Endothelial cell of umbilical vein (primary cell): Measurements from ENCODE around the gene BLNK. TPM values are rescaled to one million over a fixed set of nuclear protein-coding genes. Genes with fewer than 3 reads are reported as not detected.

Source experiments
- BruUV-seq: library from RNA; stranded (reverse); fragments of 400-500 nt; replicated peaks from 2 replicates; lab custom pipeline; 2021; lab: Mats Ljungman, UMichigan
- CTCF ChIA-PET: fragments of 300-600, 350-600 bp; sonication (Branson Sonifier 250); formaldehyde crosslinking; loops from one replicate; lab custom pipeline; 2021; ENCODE audit warnings: antibody characterized with exemption, inconsistent platforms; lab: Charles Lee
- POLR2A ChIA-PET: fragments of 300-600, 350-600 bp; sonication (Branson Sonifier 250); formaldehyde crosslinking; loops from one replicate; lab custom pipeline; 2021; ENCODE audit warnings: antibody characterized with exemption, inconsistent platforms; lab: Charles Lee
- DNase-seq: peaks from one replicate; pipeline ENCODE4 v3.0.0-alpha.2; 2011; ENCODE audit warnings: low read depth, low spot score
- FAIRE-seq: peaks from 2 replicates; lab custom pipeline; 2011; peaks lifted over from hg19 to GRCh38; lab: Jason Lieb, UNC
- H2AFZ ChIP-seq: 2 replicates; pipeline ENCODE4 v1.6.0; 2012; ENCODE audit warnings: low read depth, low read length, control low read depth, inconsistent platforms
- H3K27ac ChIP-seq: 2 replicates; pipeline ENCODE4 v1.5.1; 2011; ENCODE audit warnings: low read depth, mild to moderate bottlenecking, control low read depth, low read length, moderate library complexity; ENCODE audit not compliant: insufficient read depth
- H3K27me3 ChIP-seq, 2 experiments: 2 replicates each; pipeline versions ENCODE4 v1.6.0 to v1.6.1; 2011; ENCODE audit warnings: low read length in 2 of 2, mixed read lengths in 1 of 2; ENCODE audit not compliant: control insufficient read depth in 2 of 2, insufficient read depth in 2 of 2
- H3K36me3 ChIP-seq, 2 experiments: 2 replicates in 1 of 2; 3 replicates in 1 of 2; pipeline ENCODE4 v1.5.1; 2011; ENCODE audit warnings: low read length in 2 of 2, mild to moderate bottlenecking in 1 of 2, moderate library complexity in 1 of 2; ENCODE audit not compliant: control insufficient read depth in 2 of 2, insufficient read depth in 2 of 2; ENCODE audit errors: extremely low read depth in 1 of 2
- H3K4me1 ChIP-seq: 3 replicates; pipeline ENCODE4 v1.5.1; 2011; ENCODE audit warnings: mild to moderate bottlenecking, low read length; ENCODE audit not compliant: control insufficient read depth, insufficient read depth; ENCODE audit errors: extremely low read depth
- H3K4me2 ChIP-seq: 2 replicates; pipeline ENCODE4 v1.6.1; 2011; ENCODE audit warnings: low read length, control low read depth, mixed read lengths; ENCODE audit not compliant: insufficient read depth
- H3K4me3 ChIP-seq, 3 experiments: fragments of 200-600 bp in 1 of 3; sonication (generic), shearing (Covaris generic) in 1 of 3; replicated peaks in 1 of 3; 2 replicates each; pipeline ENCODE4 v1.5.1; 2011 to 2016; ENCODE audit warnings: control low read depth in 3 of 3, low read length in 3 of 3, mild to moderate bottlenecking in 2 of 3, inconsistent platforms in 1 of 3, low read depth in 1 of 3, moderate library complexity in 1 of 3; ENCODE audit not compliant: insufficient read depth in 1 of 3
- H3K79me2 ChIP-seq: 2 replicates; pipeline ENCODE4 v1.6.0; 2012; ENCODE audit warnings: low read length, inconsistent platforms; ENCODE audit not compliant: control insufficient read depth, insufficient read depth
- H3K9ac ChIP-seq: replicated peaks from 2 replicates; pipeline ENCODE3; 2011; ENCODE audit warnings: low read length, control low read depth; ENCODE audit not compliant: insufficient read depth; ENCODE audit errors: extremely low read depth
- H3K9me1 ChIP-seq: replicated peaks from 3 replicates; pipeline ENCODE4 v1.6.0; 2011; ENCODE audit warnings: mild to moderate bottlenecking, low read length; ENCODE audit not compliant: control insufficient read depth, insufficient read depth; ENCODE audit errors: extremely low read depth
- H3K9me3 ChIP-seq: replicated peaks from 2 replicates; pipeline ENCODE4 v1.5.1; 2012; ENCODE audit warnings: low read length, inconsistent platforms; ENCODE audit not compliant: control insufficient read depth, insufficient read depth
- H4K20me1 ChIP-seq: replicated peaks from 2 replicates; pipeline ENCODE3; 2011; ENCODE audit warnings: mild to moderate bottlenecking, low read length; ENCODE audit not compliant: control insufficient read depth, insufficient read depth; ENCODE audit errors: extremely low read depth
- EZH2 ChIP-seq: IDR thresholded peaks from 2 replicates; pipeline ENCODE4 v1.6.1; 2012; ENCODE audit warnings: borderline replicate concordance, low read depth, mild to moderate bottlenecking, moderate library complexity, low read length, inconsistent platforms; ENCODE audit not compliant: severe bottlenecking
- FOS ChIP-seq: IDR thresholded peaks from 2 replicates; pipeline ENCODE4 v1.6.1; 2011; ENCODE audit warnings: mild to moderate bottlenecking, low read length, moderate library complexity, borderline replicate concordance; ENCODE audit not compliant: insufficient read depth
- GATA2 ChIP-seq: IDR thresholded peaks from 2 replicates; pipeline ENCODE4 v1.7.0; 2011; ENCODE audit warnings: low read depth, mild to moderate bottlenecking, moderate library complexity, mixed read lengths, low read length; ENCODE audit not compliant: insufficient read length, insufficient read depth
- JUN ChIP-seq: IDR thresholded peaks from 2 replicates; pipeline ENCODE4 v1.6.1; 2011; ENCODE audit warnings: borderline replicate concordance, low read depth; ENCODE audit not compliant: insufficient read length, insufficient read depth
- MYC ChIP-seq: IDR thresholded peaks from one replicate; pipeline ENCODE4 v1.6.1; 2011; ENCODE audit warnings: mild to moderate bottlenecking, low read depth, low read length
- POLR2A ChIP-seq: IDR thresholded peaks from 2 replicates; pipeline ENCODE4 v1.6.1; 2012; ENCODE audit warnings: low read depth, mild to moderate bottlenecking, control low read depth, low read length
- POLR2AphosphoS5 ChIP-seq: IDR thresholded peaks from 2 replicates; pipeline ENCODE4 v1.6.1; 2012; ENCODE audit warnings: low read depth, mild to moderate bottlenecking, control low read depth, low read length, moderate library complexity; ENCODE audit not compliant: insufficient read depth
- dilution Hi-C: fragments of 300-500 bp; cut with MboI; formaldehyde crosslinking; loops from one replicate; pipeline ENCODE4 v1.15.0; 2019; ENCODE audit warnings: low sequenced_read_pairs; ENCODE audit not compliant: extremely low pct_ligation_motif_present
- intact Hi-C: fragments of 100-400 bp; cut with micrococcal nuclease; formaldehyde crosslinking; loops from one replicate; pipeline ENCODE4 v1.10.0; 2022
- polyA plus RNA-seq, 4 experiments: library from polyadenylated mRNA; depleted of rRNA in 3 of 4; stranded (reverse) in 3 of 4; unstranded in 1 of 4; fragments of >200 nt; gene quantifications; 2 replicates each; pipeline versions ENCODE4 v1.2.1 to v1.2.3, GENCODE V29; 2011 to 2012; ENCODE audit warnings: missing spikeins in 1 of 4
- total RNA-seq: library from RNA; stranded (reverse); gene quantifications from 2 replicates; pipeline ENCODE4 v1.2.3, GENCODE V29; 2021
- TF ChIP-seq, protein P1 (sequence below): IDR thresholded peaks from 2 replicates; pipeline ENCODE4 v1.6.1; 2011; ENCODE audit not compliant: insufficient read depth, insufficient read length
- TF ChIP-seq, protein P2 (sequence below), 2 donors: IDR thresholded peaks; 1 replicate in 1 of 2; 2 replicates in 1 of 2; pipeline ENCODE4 v1.5.1; 2011; ENCODE audit warnings: low read length in 2 of 2, mild to moderate bottlenecking in 2 of 2, moderate library complexity in 2 of 2, control low read depth in 1 of 2, inconsistent platforms in 1 of 2, low read depth in 1 of 2; ENCODE audit not compliant: insufficient read depth in 1 of 2; ENCODE audit errors: extremely low read depth in 1 of 2

Gene BLNK
- total and polyA plus RNA-seq, 2 donors (not counting 3 experiments of a cell fraction or from before 2014, with no cell fraction given), result not detected

DNA sequence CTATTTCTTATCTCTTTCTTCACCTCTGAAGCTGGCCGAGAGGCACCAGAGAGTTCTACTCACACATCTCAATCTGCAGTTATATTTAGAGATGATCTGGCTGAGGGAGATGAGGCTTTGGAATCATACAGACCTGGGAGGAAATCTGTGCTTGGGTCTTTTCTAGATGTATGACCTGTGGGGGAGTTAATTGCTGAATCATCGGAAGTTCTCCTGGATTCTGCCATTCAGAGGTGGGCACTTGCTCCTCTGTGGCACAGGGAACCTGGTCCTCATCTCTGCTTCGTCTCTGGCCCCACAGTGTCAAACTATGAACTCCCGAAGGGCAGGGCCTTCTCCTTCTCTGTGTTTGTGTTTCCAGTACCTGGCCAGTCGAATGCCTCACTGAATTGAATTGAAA, 52.5 kb downstream of the BLNK start:
- no peak overlapping the region for H3K27ac ChIP-seq

More for the DNA sequence above, 52.5 kb downstream of the BLNK start:
- no peak for DNase-seq
- no peaks in the 10 kb centered on the region for H3K36me3 ChIP-seq
- dilution Hi-C loops (no loop called here), intact Hi-C loops (no loop called here)
- H2AFZ ChIP-seq, result no peak overlapping the region
- no peak overlapping the region for H3K9ac ChIP-seq
- BruUV-seq, result no TSS peak
- peaks cover 0 to 2% of the 10 kb centered on the region in 2 experiments for H3K27me3 ChIP-seq
- H3K4me2 ChIP-seq, result no peak overlapping the region
- FAIRE-seq, result no peak
- POLR2A ChIA-PET, result no interaction called here
- H3K4me3 ChIP-seq, result no peak overlapping the region
- TF ChIP-seq, protein P1, sequence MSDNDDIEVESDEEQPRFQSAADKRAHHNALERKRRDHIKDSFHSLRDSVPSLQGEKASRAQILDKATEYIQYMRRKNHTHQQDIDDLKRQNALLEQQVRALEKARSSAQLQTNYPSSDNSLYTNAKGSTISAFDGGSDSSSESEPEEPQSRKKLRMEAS, result no peak
- no peak for TF ChIP-seq POLR2A
- no peak for TF ChIP-seq FOS
- TF ChIP-seq, protein P2, sequence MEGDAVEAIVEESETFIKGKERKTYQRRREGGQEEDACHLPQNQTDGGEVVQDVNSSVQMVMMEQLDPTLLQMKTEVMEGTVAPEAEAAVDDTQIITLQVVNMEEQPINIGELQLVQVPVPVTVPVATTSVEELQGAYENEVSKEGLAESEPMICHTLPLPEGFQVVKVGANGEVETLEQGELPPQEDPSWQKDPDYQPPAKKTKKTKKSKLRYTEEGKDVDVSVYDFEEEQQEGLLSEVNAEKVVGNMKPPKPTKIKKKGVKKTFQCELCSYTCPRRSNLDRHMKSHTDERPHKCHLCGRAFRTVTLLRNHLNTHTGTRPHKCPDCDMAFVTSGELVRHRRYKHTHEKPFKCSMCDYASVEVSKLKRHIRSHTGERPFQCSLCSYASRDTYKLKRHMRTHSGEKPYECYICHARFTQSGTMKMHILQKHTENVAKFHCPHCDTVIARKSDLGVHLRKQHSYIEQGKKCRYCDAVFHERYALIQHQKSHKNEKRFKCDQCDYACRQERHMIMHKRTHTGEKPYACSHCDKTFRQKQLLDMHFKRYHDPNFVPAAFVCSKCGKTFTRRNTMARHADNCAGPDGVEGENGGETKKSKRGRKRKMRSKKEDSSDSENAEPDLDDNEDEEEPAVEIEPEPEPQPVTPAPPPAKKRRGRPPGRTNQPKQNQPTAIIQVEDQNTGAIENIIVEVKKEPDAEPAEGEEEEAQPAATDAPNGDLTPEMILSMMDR (IDR thresholded peaks at IDR 0.05; ENCODE audit: extremely low read depth in 1 of 2, insufficient read depth in 1 of 2, low read depth in 1 of 2, low read length in 2 of 2), result no peak
- no peak for TF ChIP-seq JUN
- TF ChIP-seq EZH2, result no peak
- no peak for TF ChIP-seq POLR2AphosphoS5
- TF ChIP-seq MYC, result no peak
- no peak for TF ChIP-seq GATA2
- no peaks in the 10 kb centered on the region for H3K4me1 ChIP-seq
- H4K20me1 ChIP-seq, result no peaks in the 10 kb centered on the region
- no peaks in the 10 kb centered on the region for H3K9me3 ChIP-seq
- no peaks in the 10 kb centered on the region for H3K79me2 ChIP-seq
- no peaks in the 10 kb centered on the region for H3K9me1 ChIP-seq
- CTCF ChIA-PET, result no interaction called here
